ENCODE measurements around the gene ENPP4. TPM values are rescaled to one million over a fixed set of nuclear protein-coding genes. Genes with fewer than 3 reads are reported as not detected.
A peak's percentile ranks its signal among the peaks of the same experiment; 100 is the strongest.
"Not testable (repeated sequence)": the region's sequence is repeated elsewhere in the genome, so short reads cannot be mapped to it uniquely, and the experiment has no call there.

Gene ENPP4
- total RNA-seq: 10 to 100 TPM; 11.7 to 14.6 TPM
- long read RNA-seq, donor 1, full-length matches to known transcripts: 2 of 4 reads
- long read RNA-seq, donor 1, partial matches to known transcripts: 1 of 4 reads
- long read RNA-seq, donor 1, other reads (novel, unspliced or antisense): 1 of 4 reads
- long read RNA-seq, donor 2, full-length matches to known transcripts: 2 of 3 reads
- long read RNA-seq, donor 2, partial matches to known transcripts: 0 of 3 reads
- long read RNA-seq, donor 2, other reads (novel, unspliced or antisense): 1 of 3 reads

GRCh38 chr6:46129629-46130511 is at the start of gene ENPP4:
Gene ENPP4, plus strand, starts transcription at chr6:46129989. Its CDS starts 9,595 bp downstream, at chr6:46139584.
- intact Hi-C loops (cut with DNase I): no loop called here
- DNase-seq (ENCODE audit: low spot score): peak; percentile 96

- no peak for DNase-seq (ENCODE audit: low spot score)
- intact Hi-C loops (cut with DNase I): no loop called here
Measured at GRCh38 chr6:46080111-46080510, 49.7 kb upstream of the ENPP4 start.

- DNase-seq (ENCODE audit: low spot score); intact Hi-C loops (cut with DNase I): not testable (repeated sequence)
Measured at GRCh38 chr6:46085688-46086087, 44.1 kb upstream of the ENPP4 start.

GRCh38 chr6:46090115-46091079 is 39.4 kb upstream of the ENPP4 start:
- intact Hi-C loops (cut with DNase I): loop anchor here in 1 of 2 donors (5.0 kb wide), 1 partner anchor 322 kb away; no protein-coding TSS in a partner anchor
- DNase-seq (ENCODE audit: low spot score): peak; percentile 80

GRCh38 chr6:46091080-46091478 is 38.7 kb upstream of the ENPP4 start:
- no peak for DNase-seq (ENCODE audit: low spot score)
- intact Hi-C loops (cut with DNase I): loop anchor here in 1 of 2 donors (5.0 kb wide), 1 partner anchor 321 kb away; no protein-coding TSS in a partner anchor

- intact Hi-C loops (cut with DNase I): no loop called here
- no peak for DNase-seq (ENCODE audit: low spot score)
Measured at GRCh38 chr6:46095251-46095650, 34.5 kb upstream of the ENPP4 start.

- intact Hi-C loops (cut with DNase I): no loop called here
Measured at GRCh38 chr6:46097366-46097765, 32.4 kb upstream of the ENPP4 start.

GRCh38 chr6:46098678-46099077 is 31.1 kb upstream of the ENPP4 start:
- intact Hi-C loops (cut with DNase I): no loop called here

More at GRCh38 chr6:46097366-46097765, 32.4 kb upstream of the ENPP4 start:
- no peak for DNase-seq (ENCODE audit: low spot score)

GRCh38 chr6:46099952-46100351 is 29.8 kb upstream of the ENPP4 start:
- intact Hi-C loops (cut with DNase I): no loop called here
- no peak for DNase-seq (ENCODE audit: low spot score)

More at GRCh38 chr6:46098678-46099077, 31.1 kb upstream of the ENPP4 start:
- DNase-seq (ENCODE audit: low spot score): no peak

GRCh38 chr6:46102123-46102522 is 27.7 kb upstream of the ENPP4 start:
- intact Hi-C loops (cut with DNase I): no loop called here
- no peak for DNase-seq (ENCODE audit: low spot score)

GRCh38 chr6:46103441-46104115 is 26.2 kb upstream of the ENPP4 start:
- DNase-seq (ENCODE audit: low spot score): no peak
- intact Hi-C loops (cut with DNase I): no loop called here

- no peak for DNase-seq (ENCODE audit: low spot score)
- intact Hi-C loops (cut with DNase I): no loop called here
Measured at GRCh38 chr6:46104209-46104608, 25.6 kb upstream of the ENPP4 start.

GRCh38 chr6:46105568-46105967 is 24.2 kb upstream of the ENPP4 start:
- no peak for DNase-seq (ENCODE audit: low spot score)
- intact Hi-C loops (cut with DNase I): no loop called here

- DNase-seq (ENCODE audit: low spot score): no peak
- intact Hi-C loops (cut with DNase I): no loop called here
Measured at GRCh38 chr6:46113370-46113769, 16.4 kb upstream of the ENPP4 start.

GRCh38 chr6:46115634-46116033 is 14.2 kb upstream of the ENPP4 start:
- intact Hi-C loops (cut with DNase I): no loop called here

GRCh38 chr6:46116289-46116688 is 13.5 kb upstream of the ENPP4 start:
- intact Hi-C loops (cut with DNase I): no loop called here

More at GRCh38 chr6:46115634-46116033, 14.2 kb upstream of the ENPP4 start:
- no peak for DNase-seq (ENCODE audit: low spot score)

GRCh38 chr6:46118157-46118556 is 11.6 kb upstream of the ENPP4 start:
- intact Hi-C loops (cut with DNase I): no loop called here
- no peak for DNase-seq (ENCODE audit: low spot score)

More at GRCh38 chr6:46116289-46116688, 13.5 kb upstream of the ENPP4 start:
- DNase-seq (ENCODE audit: low spot score): no peak

GRCh38 chr6:46118836-46119235 is 11.0 kb upstream of the ENPP4 start:
- intact Hi-C loops (cut with DNase I): no loop called here
- no peak for DNase-seq (ENCODE audit: low spot score)

GRCh38 chr6:46119679-46120078 is 10.1 kb upstream of the ENPP4 start:
- intact Hi-C loops (cut with DNase I); DNase-seq (ENCODE audit: low spot score): not testable (repeated sequence)

Data from posterior vena cava (tissue), 2 donors.